GM12801 (cell line): ENCODE data around the gene TPSAB1.

Experiments used
- CTCF ChIP-seq: IDR thresholded peaks from one replicate; pipeline ENCODE4 v1.5.1; 2011; ENCODE audit warnings: control low read depth; ENCODE audit not compliant: insufficient read length; ENCODE audit errors: extremely low read depth

The TPSAB1 gene

DNA sequence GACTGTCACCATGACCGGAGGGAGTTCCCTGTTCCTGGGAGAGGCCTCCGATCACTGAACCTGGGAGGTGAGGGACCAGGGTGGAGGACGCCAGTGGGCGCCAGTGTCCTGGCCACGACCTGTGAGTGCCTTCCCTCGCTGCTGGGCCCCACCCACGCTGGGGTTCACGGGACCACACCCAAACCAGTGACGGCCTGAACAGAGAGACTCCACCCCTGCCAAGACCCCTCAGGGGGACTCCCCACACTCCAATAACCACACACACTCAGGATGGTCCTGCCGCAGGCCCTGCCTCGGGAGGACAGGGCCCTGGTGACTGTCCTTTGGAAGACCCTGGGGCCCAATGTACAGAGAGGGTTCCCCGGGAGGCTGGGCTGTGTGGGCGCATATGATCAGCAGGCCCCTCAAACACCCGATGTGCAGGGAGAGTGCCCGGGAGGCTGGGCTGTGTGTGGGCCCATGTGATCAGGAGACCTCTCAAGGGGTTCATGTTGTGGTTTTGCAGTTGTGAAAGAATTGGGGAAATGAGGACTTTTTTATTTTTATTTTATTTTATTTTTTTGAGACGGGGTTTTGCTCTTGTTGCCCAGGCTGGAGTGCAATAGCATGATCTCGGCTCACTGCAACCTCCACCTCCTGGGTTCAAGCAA is 41.9 kb downstream of the TPSAB1 start:
- no peak for TF ChIP-seq CTCF

DNA sequence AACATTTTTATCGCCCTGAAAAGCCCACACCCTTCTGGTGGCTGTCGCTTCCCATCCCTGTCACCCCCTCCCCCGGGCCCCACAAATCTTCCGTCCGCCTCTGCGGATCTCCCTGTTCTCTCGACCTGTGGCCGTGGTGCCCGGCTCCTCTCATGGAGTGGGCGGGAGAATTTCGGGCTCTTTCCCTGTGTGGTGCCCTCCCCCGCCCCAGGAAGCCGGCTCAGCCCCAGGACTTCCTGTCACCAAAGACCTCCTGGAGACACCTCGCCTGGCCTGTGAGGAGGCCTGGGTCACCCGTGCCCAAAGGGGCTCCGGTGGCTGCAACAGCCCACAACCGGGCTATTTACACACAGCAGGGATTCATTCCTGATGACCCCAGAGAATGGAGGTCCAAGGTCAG is 42.8 kb downstream of the TPSAB1 start:
- no peak for TF ChIP-seq CTCF

DNA sequence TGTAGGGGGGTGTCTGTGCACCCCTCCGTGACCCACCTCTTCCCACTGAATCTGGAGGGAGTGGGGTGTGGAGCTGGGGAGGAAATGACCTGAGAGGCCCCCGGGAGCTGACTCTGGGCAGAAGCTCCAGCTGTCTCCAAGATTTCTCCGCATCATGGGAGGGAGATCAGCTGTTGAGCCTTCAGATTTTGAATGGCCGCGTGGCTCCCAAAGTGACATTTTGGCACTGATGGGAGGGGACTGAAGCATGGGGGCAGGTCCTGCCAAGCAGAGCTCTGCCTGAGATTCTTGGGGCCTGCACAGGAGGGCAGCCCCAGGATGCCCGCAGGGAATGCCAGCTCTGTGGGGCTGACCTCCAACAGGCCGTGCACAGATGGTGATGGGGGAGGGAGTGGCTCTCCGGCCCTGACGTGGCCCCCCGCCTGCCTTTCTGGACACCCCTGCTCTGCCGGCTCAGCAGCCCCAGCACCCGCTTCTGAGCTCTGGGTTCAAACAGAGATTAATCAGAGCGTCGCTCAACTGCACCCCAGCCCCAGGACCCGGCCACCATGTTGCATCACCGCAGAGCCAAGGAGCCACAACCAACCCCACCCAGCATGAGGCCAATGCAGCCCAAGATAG is 43.6 kb downstream of the TPSAB1 start:
- TF ChIP-seq CTCF: no peak

- no peak for TF ChIP-seq CTCF
Measured at GRCh38 chr16:1285669-1286512, 45.4 kb downstream of the TPSAB1 start.

- no peak for TF ChIP-seq CTCF
Measured at GRCh38 chr16:1286513-1287094, 46.1 kb downstream of the TPSAB1 start.

GRCh38 chr16:1287982-1288670 is 47.6 kb downstream of the TPSAB1 start:
- no peak for TF ChIP-seq CTCF
